Activated CD4-positive, alpha-beta T cell treated with anti-CD3 and anti-CD28 coated beads, Interleukin-2, amount 10 ng/mL, durations not matched to agents 7 days and 5 days (primary cell): ENCODE data around the gene GNPNAT1. TPM values are rescaled to one million over a fixed set of nuclear protein-coding genes. Genes with fewer than 3 reads are reported as not detected.
A peak's percentile ranks its signal among the peaks of the same experiment; 100 is the strongest.
"Not testable (repeated sequence)": the region's sequence is repeated elsewhere in the genome, so short reads cannot be mapped to it uniquely, and the experiment has no call there.

ENCODE experiments used
- CTCF ChIA-PET: fragments of 350-600 bp; sonication (Branson Sonifier 250); formaldehyde crosslinking; loops from one replicate; lab custom pipeline; 2021; ENCODE audit warnings: antibody characterized with exemption; lab: Charles Lee
- POLR2A ChIA-PET: fragments of 350-600 bp; sonication (Branson Sonifier 250); formaldehyde crosslinking; loops from one replicate; lab custom pipeline; 2021; ENCODE audit warnings: antibody characterized with exemption; lab: Charles Lee
- DNase-seq: peaks from one replicate; pipeline ENCODE4 v3.0.0-alpha.2; 2020
- H3K27ac Mint-ChIP-seq: one replicate; pipeline ENCODE4 v1.8.0; 2021; ENCODE audit warnings: mild to moderate bottlenecking, moderate library complexity, mixed read lengths
- H3K27me3 Mint-ChIP-seq: one replicate; pipeline ENCODE4 v1.8.0; 2021; ENCODE audit warnings: mixed read lengths
- H3K36me3 Mint-ChIP-seq: one replicate; pipeline ENCODE4 v1.8.0; 2021; ENCODE audit warnings: low read depth, mixed read lengths
- H3K4me1 Mint-ChIP-seq: one replicate; pipeline ENCODE4 v1.8.0; 2021; ENCODE audit warnings: mixed read lengths
- H3K4me3 Mint-ChIP-seq: one replicate; pipeline ENCODE4 v1.8.0; 2021; ENCODE audit warnings: mild to moderate bottlenecking, moderate library complexity, mixed read lengths
- H3K9me3 Mint-ChIP-seq: one replicate; pipeline ENCODE4 v1.8.0; 2021; ENCODE audit warnings: mixed read lengths
- total RNA-seq, 2 experiments: library from RNA; stranded (reverse); gene quantifications; one replicate each; pipeline ENCODE4 v1.2.3, GENCODE V29; 2021

Gene GNPNAT1
- total RNA-seq, 2 experiments from 2014 or later: 13.3 to 15.8 TPM

DNA sequence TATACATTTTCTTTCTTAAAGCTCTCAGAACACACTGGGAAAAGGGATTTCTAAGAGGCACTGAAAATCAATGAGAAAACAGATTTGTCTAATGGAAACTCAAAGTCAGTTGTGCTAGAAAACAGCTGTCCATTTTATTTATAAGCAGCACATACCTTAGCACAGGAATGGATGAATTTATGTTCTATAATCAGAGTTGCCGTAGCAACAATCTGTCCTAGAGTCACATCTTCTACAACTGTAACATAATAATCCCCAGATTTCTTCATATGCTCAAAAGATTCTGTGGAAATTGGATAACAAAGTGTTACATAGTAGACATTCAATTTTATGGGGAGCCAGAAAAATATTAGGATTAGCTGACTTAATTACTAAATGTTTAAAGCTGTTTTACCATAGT, 9.8 kb downstream of the GNPNAT1 start:
- no peak overlapping the region for H3K4me3 Mint-ChIP-seq
- H3K9me3 Mint-ChIP-seq: no peaks in the 10 kb centered on the region
- DNase-seq: no peak
- H3K27ac Mint-ChIP-seq: no peak overlapping the region
- no peaks in the 10 kb centered on the region for H3K4me1 Mint-ChIP-seq
- POLR2A ChIA-PET: no interaction called here
- CTCF ChIA-PET: interaction anchor here (1.4 kb wide), 1 partner anchor 128 kb away, joined by 3 read pairs; no protein-coding TSS in a partner anchor
- no peaks in the 10 kb centered on the region for H3K27me3 Mint-ChIP-seq
- peaks cover 5% of the 10 kb centered on the region for H3K36me3 Mint-ChIP-seq

DNA sequence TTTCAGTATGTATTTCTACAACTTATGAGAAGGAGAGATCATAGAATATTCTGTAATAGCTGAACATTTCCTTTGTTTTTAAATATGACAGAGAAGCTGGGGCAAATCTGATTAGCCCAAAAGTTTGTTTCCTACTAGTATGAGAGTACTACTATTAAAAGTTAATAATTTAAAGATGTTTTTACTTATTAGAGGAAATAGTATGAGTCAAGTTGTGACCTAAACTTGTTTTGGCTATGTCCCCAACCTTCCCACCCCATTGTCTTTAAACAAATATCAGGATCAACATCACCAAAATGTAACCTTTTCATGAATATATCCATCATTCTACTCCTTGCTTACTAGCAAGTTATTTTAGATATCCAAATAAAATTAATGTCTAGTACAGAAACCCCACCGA, 10.5 kb downstream of the GNPNAT1 start:
- H3K27ac Mint-ChIP-seq: no peak overlapping the region
- H3K27me3 Mint-ChIP-seq: no peaks in the 10 kb centered on the region
- ChIA-PET CTCF (interaction anchor here (1.4 kb wide), 1 partner anchor 129 kb away, joined by 3 read pairs; no protein-coding TSS in a partner anchor), POLR2A (no interaction called here)
- DNase-seq: no peak
- H3K9me3 Mint-ChIP-seq: no peaks in the 10 kb centered on the region
- H3K4me1 Mint-ChIP-seq: no peaks in the 10 kb centered on the region
- no peak overlapping the region for H3K4me3 Mint-ChIP-seq
- H3K36me3 Mint-ChIP-seq: peaks cover 5% of the 10 kb centered on the region

DNA sequence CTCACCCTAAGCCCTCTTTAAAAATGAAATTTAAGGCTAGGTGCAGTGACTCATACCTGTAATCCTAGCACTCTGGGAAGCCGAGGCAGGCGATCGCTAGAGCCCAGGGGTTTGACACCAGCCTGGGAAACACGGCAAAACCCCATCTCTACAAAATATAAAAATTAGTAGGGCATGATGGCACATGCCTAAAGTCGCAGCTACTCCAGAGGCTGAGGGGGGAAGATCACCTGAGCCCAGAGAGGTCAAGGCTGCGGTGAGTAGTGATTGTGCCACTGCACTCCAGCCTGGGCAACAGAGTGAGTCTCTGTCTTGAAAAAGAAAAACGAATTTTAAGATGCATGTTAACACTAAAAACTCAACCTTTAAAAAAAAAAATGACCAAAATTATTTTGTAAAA, 12.7 kb downstream of the GNPNAT1 start:
- Mint-ChIP-seq H3K4me1 (no peaks in the 10 kb centered on the region), H3K36me3 (peaks cover 20% of the 10 kb centered on the region), H3K27ac (no peak overlapping the region), H3K27me3 (no peaks in the 10 kb centered on the region), H3K9me3 (no peaks in the 10 kb centered on the region), H3K4me3 (no peak overlapping the region)
- ChIA-PET CTCF (interaction anchor here (0.5 to 0.7 kb wide), 2 partner anchors 277 to 414 kb away, joined by 3 to 4 read pairs; no protein-coding TSS in a partner anchor), POLR2A (interaction anchor here (0.5 kb wide), 1 partner anchor 272 kb away, joined by 3 read pairs; no protein-coding TSS in a partner anchor)
- no peak for DNase-seq

DNA sequence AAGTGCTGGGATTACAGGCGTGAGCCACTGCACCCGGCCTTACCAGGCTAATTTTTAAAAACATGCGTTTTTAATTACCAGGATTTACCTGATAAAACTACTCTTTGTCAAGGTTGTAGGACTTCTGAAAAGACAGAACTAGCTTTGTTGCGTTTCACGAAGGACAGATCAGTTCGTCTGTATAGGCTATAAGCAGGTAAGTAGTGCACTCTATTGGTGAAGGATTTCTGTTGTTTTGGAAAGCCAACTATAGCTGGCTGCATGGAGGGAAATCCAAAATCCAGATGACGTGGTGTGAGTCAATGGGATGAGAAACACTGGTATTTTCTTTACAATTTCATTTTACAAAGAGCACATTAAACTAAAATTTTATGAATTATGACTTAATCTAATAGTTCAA, 14.6 kb downstream of the GNPNAT1 start:
- POLR2A ChIA-PET: no interaction called here
- no peak for DNase-seq
- CTCF ChIA-PET: interaction anchor here (0.5 to 1.1 kb wide), 2 partner anchors 9 to 22 kb away, joined by 3 to 6 read pairs; no protein-coding TSS in a partner anchor
- Mint-ChIP-seq H3K36me3 (peaks cover 28% of the 10 kb centered on the region), H3K4me3 (no peak overlapping the region), H3K9me3 (no peaks in the 10 kb centered on the region), H3K27ac (no peak overlapping the region), H3K27me3 (no peaks in the 10 kb centered on the region), H3K4me1 (no peaks in the 10 kb centered on the region)

DNA sequence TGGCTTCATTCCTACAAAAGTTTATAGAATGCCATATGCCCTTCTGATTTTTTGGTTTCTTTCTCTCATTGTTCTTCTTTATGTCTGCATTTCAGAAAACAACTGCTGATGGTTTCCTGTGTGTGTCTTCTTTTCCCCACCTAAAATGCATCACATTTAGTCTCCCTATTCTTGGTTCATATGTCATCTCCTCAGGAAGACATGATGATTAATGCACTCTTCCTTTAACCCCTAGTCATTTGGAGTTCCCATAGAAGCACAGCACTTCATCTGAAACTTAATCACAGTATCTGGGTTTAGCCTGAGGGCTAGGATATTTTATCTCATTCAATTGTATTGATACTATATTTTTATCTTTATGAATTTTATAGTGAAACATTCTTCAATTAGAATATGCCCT, 21.5 kb downstream of the GNPNAT1 start:
- Mint-ChIP-seq H3K4me1 (peaks cover 6% of the 10 kb centered on the region), H3K4me3 (no peak overlapping the region), H3K27ac (no peak overlapping the region), H3K9me3 (no peaks in the 10 kb centered on the region), H3K36me3 (peaks cover 50% of the 10 kb centered on the region), H3K27me3 (no peaks in the 10 kb centered on the region)
- ChIA-PET CTCF (no interaction called here), POLR2A (no interaction called here)
- no peak for DNase-seq

DNA sequence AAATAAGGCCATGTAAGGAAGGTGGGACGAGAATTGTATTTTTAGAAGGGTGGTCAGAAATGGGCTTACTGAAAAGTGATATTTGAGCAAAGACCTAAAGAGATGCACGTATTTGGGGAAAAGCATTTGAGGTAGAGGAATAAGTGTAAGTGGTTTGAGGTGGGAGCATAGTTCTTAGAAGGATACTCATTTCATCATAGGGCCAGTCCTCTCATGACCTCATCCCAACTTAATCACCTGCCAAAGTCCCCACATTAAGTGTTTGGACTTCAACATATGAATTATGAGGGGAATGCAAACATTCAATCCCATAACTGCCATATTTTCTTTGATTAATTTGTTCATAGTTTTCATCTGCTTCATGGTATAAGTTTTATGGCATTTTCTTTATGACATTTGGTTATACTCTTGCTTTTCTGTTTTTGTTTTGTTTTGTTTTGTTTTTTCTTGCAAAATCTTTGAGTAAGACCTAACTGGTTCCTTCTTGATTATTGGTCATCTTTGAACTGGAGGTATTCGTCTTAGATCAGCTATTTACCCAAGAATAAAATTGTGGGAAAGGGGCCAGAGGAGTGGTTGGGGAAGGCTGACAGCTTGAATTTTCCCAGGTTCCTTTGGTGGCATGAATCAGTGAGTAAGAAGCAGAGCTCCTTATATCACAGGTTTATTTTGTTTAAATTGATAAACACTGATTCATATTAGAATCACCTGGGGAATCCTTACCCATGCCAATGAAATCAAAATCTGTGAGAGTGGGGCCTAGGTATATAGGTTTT, 24.2 kb downstream of the GNPNAT1 start:
- Mint-ChIP-seq H3K9me3 (no peaks in the 10 kb centered on the region), H3K27ac (no peak overlapping the region), H3K4me1 (peaks cover 21% of the 10 kb centered on the region), H3K36me3 (peaks cover 49% of the 10 kb centered on the region), H3K4me3 (no peak overlapping the region), H3K27me3 (no peaks in the 10 kb centered on the region)
- DNase-seq: no peak
- ChIA-PET CTCF (interaction anchor here (1.4 kb wide), 1 partner anchor 8 kb away, joined by 6 read pairs; no protein-coding TSS in a partner anchor), POLR2A (no interaction called here)

DNA sequence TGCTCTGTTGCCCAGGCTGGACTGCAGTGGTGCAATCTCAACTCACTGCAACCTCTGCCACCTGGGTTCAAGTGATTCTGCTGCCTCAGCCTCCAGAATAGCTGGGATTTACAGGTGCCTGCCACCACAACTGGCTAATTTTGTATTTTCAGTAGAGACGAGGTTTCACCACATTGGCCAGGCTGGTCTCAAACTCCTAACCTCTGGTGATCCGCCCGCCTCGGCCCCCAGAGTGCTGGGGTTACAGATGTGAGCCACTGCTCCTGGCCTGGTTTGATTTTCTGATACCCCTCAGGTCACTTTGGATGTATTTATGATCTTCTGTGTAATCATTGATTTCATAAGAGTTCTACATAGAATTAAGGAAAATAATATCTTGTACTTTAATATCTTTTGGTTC, 28.5 kb downstream of the GNPNAT1 start:
- CTCF ChIA-PET: interaction anchor here (0.7 to 1.8 kb wide), 2 partner anchors 40 to 71 kb away, joined by 3 to 4 read pairs; no protein-coding TSS in a partner anchor
- H3K4me3 Mint-ChIP-seq, POLR2A ChIA-PET, H3K9me3 Mint-ChIP-seq, DNase-seq, H3K27me3 Mint-ChIP-seq: not testable (repeated sequence)
- Mint-ChIP-seq H3K4me1 (peaks cover 15% of the 10 kb centered on the region), H3K36me3 (peaks cover 45% of the 10 kb centered on the region), H3K27ac (peak overlapping the region; percentile 42)

DNA sequence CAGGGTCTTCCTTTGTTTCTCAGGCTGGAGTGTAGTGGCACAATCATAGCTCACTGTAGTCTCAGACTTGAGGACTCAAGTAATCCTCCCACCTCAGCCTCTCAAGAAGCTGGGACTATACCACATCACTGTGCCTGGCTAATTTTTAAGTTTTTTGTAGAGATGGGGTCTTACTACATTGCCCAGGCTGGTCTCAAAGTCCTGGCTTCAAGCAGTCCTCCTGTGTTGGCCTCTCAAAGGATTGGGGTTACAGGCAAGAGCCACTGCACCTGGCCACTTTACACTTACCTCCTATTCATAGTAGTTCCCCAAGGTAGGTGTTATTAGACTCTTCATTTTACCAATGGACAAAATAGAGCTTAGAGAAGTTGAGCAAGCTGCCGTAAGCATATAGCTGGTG, 32.3 kb downstream of the GNPNAT1 start:
- Mint-ChIP-seq H3K9me3 (no peaks in the 10 kb centered on the region), H3K27me3 (no peaks in the 10 kb centered on the region), H3K36me3 (peaks cover 30% of the 10 kb centered on the region), H3K4me3 (no peak overlapping the region), H3K27ac (no peak overlapping the region), H3K4me1 (peaks cover 13% of the 10 kb centered on the region)
- POLR2A ChIA-PET: no interaction called here
- CTCF ChIA-PET: interaction anchor here (2.0 kb wide), 1 partner anchor 9 kb away, joined by 6 read pairs; no protein-coding TSS in a partner anchor
- DNase-seq: no peak

DNA sequence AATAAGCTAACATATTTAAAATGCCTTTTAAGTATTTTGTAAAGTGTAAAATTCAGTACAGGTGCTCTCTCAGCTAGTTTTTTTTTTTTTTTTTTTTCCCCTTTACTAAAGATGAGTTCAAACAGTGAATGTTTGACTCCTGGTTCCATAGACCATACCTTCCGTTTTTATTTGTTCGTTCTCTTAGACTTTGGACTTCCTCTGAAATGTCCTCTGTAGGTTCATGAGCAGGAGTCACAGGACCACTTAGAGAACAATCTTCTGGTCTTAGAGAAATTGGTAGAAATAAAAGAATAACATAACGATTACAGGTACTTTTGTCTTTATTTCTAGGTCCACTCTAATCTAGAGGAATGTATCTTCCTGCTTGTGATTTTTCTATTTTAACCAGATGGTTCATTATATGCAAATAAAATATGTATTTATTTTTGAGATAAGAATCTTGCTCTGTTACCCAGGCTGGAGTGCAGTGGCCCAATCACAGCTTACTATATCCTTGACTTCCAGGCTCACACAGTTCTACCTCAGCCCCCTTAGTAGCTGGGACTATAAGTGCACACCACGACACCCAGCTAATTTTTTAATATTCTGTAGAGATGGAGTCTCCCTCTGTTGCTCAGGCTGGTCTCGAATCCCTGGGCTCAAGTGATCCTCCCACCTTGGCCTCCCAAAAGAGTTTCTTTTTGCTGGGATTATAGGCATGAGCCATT, 35.6 kb downstream of the GNPNAT1 start:
- Mint-ChIP-seq H3K27ac (no peak overlapping the region), H3K9me3 (no peaks in the 10 kb centered on the region)
- POLR2A ChIA-PET: no interaction called here

DNA sequence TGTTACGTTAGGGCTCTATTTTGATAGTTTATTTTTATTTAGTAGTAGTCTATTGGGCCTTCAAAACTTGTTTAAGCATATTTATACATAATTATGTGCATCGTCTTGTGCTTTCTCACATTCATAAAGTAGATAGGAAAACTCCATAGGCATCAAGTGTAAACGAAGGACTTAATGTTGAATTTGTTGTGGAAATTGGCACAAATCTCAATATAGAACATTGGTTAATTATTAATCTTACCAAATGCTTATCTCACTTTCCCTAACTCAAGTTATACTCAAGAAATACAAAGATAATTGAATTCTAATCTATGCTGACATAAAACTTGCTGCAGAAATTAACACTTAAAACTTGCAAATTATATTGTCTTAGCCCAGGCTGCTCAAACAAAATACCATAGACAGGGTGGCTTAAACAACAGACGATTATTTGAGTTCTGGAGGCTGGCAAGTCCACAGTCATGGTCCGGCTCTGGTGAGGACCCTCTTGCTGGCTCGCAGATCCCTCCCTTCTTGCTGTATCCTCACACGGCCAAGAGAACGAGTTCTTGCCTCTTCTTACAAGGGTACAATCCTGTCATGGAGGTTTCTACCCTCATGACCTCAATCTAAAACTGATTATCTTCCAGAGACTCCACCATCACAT, 42.6 kb downstream of the GNPNAT1 start:
- Mint-ChIP-seq H3K4me3 (no peak overlapping the region), H3K9me3 (no peaks in the 10 kb centered on the region), H3K4me1 (peaks cover 8% of the 10 kb centered on the region), H3K27ac (no peak overlapping the region), H3K27me3 (no peaks in the 10 kb centered on the region), H3K36me3 (peaks cover 41% of the 10 kb centered on the region)
- ChIA-PET CTCF (no interaction called here), POLR2A (no interaction called here)
- no peak for DNase-seq

More for the DNA sequence above, 35.6 kb downstream of the GNPNAT1 start:
- H3K4me3 Mint-ChIP-seq: no peak overlapping the region
- peaks cover 18% of the 10 kb centered on the region for H3K36me3 Mint-ChIP-seq
- no peaks in the 10 kb centered on the region for H3K27me3 Mint-ChIP-seq
- CTCF ChIA-PET: interaction anchor here (0.6 kb wide), 3 partner anchors 34 to 183 kb away, joined by 3 to 5 read pairs (median 4); no protein-coding TSS in a partner anchor
- no peak for DNase-seq
- H3K4me1 Mint-ChIP-seq: no peaks in the 10 kb centered on the region

DNA sequence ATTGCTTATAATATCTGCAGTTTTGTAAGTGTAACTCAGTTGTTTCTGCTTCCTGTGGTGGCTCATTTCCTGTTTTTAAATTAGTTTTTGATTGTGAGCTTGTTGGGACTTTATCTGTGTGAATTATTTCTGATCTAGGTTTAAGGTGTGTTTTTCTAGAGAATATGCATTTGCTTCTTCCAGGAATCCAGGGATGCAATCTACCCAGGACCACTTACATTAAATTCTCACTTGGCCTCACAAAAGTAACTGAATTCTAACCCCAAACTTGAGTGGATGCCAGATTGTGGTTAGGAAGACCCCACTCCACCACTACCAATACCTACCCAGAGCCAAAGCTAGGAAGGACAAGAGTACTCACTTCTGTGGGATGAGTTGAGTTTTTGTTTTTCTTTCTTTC, 49.5 kb downstream of the GNPNAT1 start:
- ChIA-PET POLR2A (interaction anchor here (0.5 to 0.8 kb wide), 2 partner anchors 11 to 15 kb away, joined by 4 read pairs; no protein-coding TSS in a partner anchor), CTCF (interaction anchor here (0.6 to 1.6 kb wide), 5 partner anchors 10 to 72 kb away, joined by 3 to 6 read pairs (median 3); no protein-coding TSS in a partner anchor)
- Mint-ChIP-seq H3K27me3 (no peaks in the 10 kb centered on the region), H3K36me3 (peaks cover 48% of the 10 kb centered on the region), H3K27ac (peak overlapping the region; percentile 96), H3K4me1 (peaks cover 51% of the 10 kb centered on the region), H3K4me3 (peak overlapping the region; percentile 70), H3K9me3 (no peaks in the 10 kb centered on the region)
- no peak for DNase-seq

DNA sequence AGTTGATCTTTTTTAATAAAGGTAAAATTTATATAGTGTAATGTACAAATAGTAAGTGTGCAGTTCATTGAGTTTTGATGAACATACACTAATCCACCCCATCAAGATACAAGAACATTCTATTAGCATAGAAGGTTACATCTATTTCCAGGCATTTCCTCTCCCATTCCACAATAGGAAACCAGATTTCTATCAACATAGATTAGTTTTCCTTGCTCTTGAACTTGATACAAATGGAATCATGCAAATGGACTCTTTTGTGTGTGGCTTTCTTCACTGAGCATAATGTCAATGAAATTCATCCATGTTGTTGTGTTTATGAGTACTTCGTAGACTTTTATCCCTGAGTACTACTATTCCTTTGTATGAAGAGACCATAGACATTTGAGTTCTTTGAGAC, 50.7 kb downstream of the GNPNAT1 start:
- Mint-ChIP-seq H3K4me3 (no peak overlapping the region), H3K4me1 (peaks cover 62% of the 10 kb centered on the region), H3K36me3 (peaks cover 44% of the 10 kb centered on the region), H3K27ac (peak overlapping the region; percentile 27), H3K9me3 (no peaks in the 10 kb centered on the region), H3K27me3 (no peaks in the 10 kb centered on the region)
- ChIA-PET CTCF (interaction anchor here (1.6 kb wide), 1 partner anchor 10 kb away, joined by 6 read pairs; no protein-coding TSS in a partner anchor), POLR2A (no interaction called here)
- no peak for DNase-seq
